Left ventricle myocardium inferior (tissue), 1 donor: ENCODE data around the gene PIK3C2B. TPM values are rescaled to one million over a fixed set of nuclear protein-coding genes. Genes with fewer than 3 reads are reported as not detected.

Experiments used
- DNase-seq: peaks from one replicate; pipeline ENCODE4 v3.0.0-alpha.2; 2020
- H3K27ac ChIP-seq: fragments of 200-600 bp; replicated peaks from 2 replicates; pipeline ENCODE4 v1.8.0; 2021
- H3K27me3 ChIP-seq: fragments of 200-600 bp; 2 replicates; pipeline ENCODE4 v1.8.0; 2021; ENCODE audit warnings: low read depth
- H3K36me3 ChIP-seq: fragments of 200-600 bp; 2 replicates; pipeline ENCODE4 v1.8.0; 2021
- H3K4me1 ChIP-seq: fragments of 200-600 bp; 2 replicates; pipeline ENCODE4 v1.8.0; 2021
- H3K4me3 ChIP-seq: fragments of 200-600 bp; 2 replicates; pipeline ENCODE4 v1.8.0; 2021; ENCODE audit warnings: mild to moderate bottlenecking, moderate library complexity
- H3K9me3 ChIP-seq: fragments of 200-600 bp; replicated peaks from 2 replicates; pipeline ENCODE4 v1.8.0; 2021
- intact Hi-C: fragments of 100-400 bp; cut with micrococcal nuclease; formaldehyde crosslinking; loops from one replicate; pipeline ENCODE4 v1.11.0; 2022
- total RNA-seq: library from RNA; stranded (reverse); fragmentation: NEBNext Ultra II Directional; extraction: Animal tissue kit (Norgen Biotek cat#: 25700); gene quantifications from one replicate; pipeline ENCODE4 v1.2.1, GENCODE V29; 2021
- TF ChIP-seq, protein P1 (sequence below): fragments of 200-600 bp; IDR thresholded peaks from 2 replicates; pipeline ENCODE4 v1.8.0; 2021; ENCODE audit warnings: antibody characterized with exemption, mild to moderate bottlenecking, borderline replicate concordance
- donor health status: DM: no; HTN: yes; CAD: no; lungs with severe emphysema.

Gene PIK3C2B
- total RNA-seq, 1 donor from 2014 or later: 18.5 TPM

DNA sequence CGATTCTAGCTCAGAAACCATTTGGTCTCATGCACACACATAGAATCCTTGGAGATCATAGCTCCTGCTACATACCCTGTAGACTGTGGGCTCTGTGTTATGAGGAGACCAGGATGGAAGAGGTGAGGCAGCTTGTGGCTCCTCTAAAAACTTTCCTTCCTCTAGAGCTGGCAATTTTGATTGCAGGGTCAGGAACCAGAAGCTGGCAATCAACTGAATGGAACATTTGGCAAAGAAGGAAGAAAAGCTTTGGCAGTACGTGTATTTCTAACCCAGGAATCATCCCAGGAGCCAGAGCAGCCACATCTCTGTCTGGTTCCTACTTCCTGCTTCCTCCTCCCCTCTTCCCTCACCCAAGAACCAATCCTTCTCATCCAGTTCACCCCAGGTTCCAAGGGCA is 15.7 kb downstream of the PIK3C2B start:
- H3K27ac ChIP-seq: peak overlapping the region; percentile 71
- no peak for DNase-seq
- no peaks in the 10 kb centered on the region for H3K36me3 ChIP-seq
- TF ChIP-seq, protein P1, sequence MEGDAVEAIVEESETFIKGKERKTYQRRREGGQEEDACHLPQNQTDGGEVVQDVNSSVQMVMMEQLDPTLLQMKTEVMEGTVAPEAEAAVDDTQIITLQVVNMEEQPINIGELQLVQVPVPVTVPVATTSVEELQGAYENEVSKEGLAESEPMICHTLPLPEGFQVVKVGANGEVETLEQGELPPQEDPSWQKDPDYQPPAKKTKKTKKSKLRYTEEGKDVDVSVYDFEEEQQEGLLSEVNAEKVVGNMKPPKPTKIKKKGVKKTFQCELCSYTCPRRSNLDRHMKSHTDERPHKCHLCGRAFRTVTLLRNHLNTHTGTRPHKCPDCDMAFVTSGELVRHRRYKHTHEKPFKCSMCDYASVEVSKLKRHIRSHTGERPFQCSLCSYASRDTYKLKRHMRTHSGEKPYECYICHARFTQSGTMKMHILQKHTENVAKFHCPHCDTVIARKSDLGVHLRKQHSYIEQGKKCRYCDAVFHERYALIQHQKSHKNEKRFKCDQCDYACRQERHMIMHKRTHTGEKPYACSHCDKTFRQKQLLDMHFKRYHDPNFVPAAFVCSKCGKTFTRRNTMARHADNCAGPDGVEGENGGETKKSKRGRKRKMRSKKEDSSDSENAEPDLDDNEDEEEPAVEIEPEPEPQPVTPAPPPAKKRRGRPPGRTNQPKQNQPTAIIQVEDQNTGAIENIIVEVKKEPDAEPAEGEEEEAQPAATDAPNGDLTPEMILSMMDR: no peak
- no peak overlapping the region for H3K4me3 ChIP-seq
- intact Hi-C loops: no loop called here
- H3K9me3 ChIP-seq: no peaks in the 10 kb centered on the region
- no peaks in the 10 kb centered on the region for H3K27me3 ChIP-seq
- H3K4me1 ChIP-seq: peaks cover 100% of the 10 kb centered on the region

DNA sequence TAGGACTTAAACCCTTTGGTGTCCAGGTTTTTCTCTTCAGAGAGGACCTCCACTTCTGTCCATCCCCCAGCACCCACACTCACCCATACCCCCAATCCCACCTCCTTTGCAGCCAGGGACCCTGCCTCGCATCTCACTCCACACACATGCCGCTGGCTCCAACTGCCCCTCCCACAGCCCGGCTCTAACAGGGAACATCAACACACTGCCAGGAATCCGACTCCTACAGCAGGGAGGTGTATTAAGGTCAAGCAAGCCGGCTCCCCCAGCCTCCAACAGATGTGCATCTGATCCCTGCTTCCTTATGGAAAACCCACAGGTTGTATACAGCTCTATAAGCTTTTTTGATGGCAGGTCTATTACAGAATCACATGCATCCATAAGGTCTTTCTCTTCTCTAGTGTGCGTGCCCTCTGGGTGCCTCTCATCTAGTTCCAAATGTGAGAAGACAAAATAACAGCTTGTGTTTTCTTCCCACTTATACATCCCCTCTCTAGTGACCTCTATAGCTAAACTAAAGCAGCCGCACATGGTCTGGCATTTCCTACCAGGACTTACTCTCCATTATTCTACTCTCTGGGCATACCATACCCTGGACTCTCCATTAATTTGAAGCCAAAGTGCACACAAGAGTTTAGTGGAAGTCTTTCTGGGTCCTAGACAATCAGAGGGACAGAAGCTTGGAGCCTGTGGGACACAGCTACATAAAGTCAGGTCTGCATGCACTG is 16.3 kb downstream of the PIK3C2B start:
- peak overlapping the region; percentile 71 for H3K27ac ChIP-seq

DNA sequence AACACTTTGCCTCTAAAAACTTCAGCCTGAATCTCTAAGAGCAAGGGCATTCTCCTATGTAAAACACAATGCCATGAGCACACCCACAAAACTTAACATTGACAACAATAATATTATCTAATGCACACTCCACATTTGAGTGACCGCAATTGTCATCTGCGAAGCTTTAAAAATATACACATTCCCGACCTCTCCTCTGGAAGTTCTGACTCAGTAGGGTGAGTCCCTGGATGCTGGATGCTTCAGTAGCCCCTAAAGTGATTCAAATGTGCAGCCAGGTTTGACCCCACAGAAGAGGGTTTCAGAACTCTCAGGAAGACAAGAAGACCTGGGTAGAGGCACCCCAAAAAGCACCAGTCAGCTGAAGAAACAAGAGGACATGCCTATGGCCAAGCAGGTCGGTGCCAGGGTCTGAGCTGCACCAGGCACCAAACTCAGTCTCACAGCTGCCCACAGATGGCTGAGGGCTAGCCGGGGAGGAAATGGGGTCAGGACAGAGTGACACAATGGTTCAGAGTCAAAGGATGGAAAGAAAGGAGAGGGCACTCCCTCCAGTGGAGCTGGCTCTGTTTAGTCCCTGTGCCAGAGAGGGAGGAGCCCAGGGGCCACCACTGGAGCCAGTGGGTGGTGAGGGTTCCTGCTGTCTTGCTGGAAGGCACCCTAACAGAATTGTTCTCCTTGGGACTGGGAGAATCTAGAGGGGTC is 17.4 kb downstream of the PIK3C2B start:
- Histone ChIP-seq H3K36me3 (no peaks in the 10 kb centered on the region), H3K4me1 (peaks cover 94% of the 10 kb centered on the region), H3K9me3 (no peaks in the 10 kb centered on the region), H3K27ac (peak overlapping the region; percentile 71), H3K27me3 (no peaks in the 10 kb centered on the region), H3K4me3 (no peak overlapping the region)
- no peak for DNase-seq
- intact Hi-C loops: no loop called here
- TF ChIP-seq, protein P1: no peak

More for the DNA sequence above, 16.3 kb downstream of the PIK3C2B start:
- no peaks in the 10 kb centered on the region for H3K36me3 ChIP-seq
- no peak overlapping the region for H3K4me3 ChIP-seq
- no peak for DNase-seq
- intact Hi-C loops: no loop called here
- H3K4me1 ChIP-seq: peaks cover 100% of the 10 kb centered on the region
- no peaks in the 10 kb centered on the region for H3K27me3 ChIP-seq
- no peaks in the 10 kb centered on the region for H3K9me3 ChIP-seq
- TF ChIP-seq, protein P1: no peak

DNA sequence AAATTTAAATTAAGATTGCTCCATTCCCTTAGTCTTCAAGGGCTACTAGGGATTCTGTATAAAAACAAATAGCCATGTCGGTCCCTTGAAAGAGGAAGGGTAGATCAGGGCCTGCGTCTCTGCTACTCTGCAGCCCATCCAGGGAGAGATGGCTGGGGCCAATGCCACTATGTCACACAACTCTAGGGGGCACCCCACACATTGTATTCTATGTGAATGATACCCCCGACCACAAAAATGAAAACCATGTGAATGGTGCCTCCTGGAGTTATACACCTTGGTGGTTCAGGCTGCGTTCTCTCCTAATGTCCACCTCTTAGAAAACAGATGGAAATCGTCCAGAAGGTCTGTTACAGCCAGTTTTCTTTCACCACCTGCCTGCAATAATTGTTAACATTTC is 18.0 kb downstream of the PIK3C2B start:
- H3K4me1 ChIP-seq: peaks cover 88% of the 10 kb centered on the region
- H3K27ac ChIP-seq: peak overlapping the region; percentile 71
- no peak overlapping the region for H3K4me3 ChIP-seq
- H3K27me3 ChIP-seq: no peaks in the 10 kb centered on the region
- TF ChIP-seq, protein P1: no peak
- H3K9me3 ChIP-seq: no peaks in the 10 kb centered on the region
- DNase-seq: no peak
- no peaks in the 10 kb centered on the region for H3K36me3 ChIP-seq
- intact Hi-C loops: no loop called here

DNA sequence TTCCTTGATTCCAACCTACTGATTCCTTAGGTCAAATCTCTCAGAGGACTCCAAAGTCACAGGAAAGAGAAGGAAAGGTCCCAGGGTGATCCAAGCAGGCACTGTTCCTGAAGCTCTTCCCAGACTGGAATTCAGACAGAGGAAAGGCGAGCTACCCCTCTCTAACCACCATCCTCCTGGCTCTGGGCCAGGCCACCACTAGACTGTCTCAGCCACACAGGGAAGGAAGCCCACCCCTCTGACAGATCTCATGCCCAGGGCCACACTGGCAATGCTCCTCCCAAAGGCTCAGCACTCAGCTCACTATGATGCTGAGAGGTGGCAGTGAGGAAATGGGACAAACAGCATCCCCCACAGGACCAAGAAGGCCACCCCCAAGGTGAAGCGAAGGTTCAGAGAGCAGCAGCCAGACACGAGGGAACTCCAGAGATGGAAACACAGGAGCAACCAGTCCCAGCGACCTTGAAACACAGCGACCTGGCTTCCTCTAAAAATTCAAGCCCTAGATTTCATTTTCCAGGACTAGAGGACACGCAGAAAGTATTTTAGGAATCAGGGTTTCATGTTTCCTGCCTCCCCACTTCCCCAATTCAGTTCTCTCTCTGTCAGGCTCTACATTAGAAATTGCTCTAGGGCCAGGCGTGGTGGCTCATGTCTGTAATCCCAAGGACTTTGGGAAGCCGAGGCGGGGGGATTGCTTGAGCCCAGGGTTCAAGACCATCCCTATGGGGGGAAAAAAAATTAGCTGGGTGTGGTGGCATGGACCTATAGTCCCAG is 18.8 kb downstream of the PIK3C2B start:
- TF ChIP-seq, protein P1: no peak
- peak overlapping the region; percentile 71 for H3K27ac ChIP-seq
- no peaks in the 10 kb centered on the region for H3K9me3 ChIP-seq
- H3K27me3 ChIP-seq: no peaks in the 10 kb centered on the region
- no peaks in the 10 kb centered on the region for H3K36me3 ChIP-seq
- no peak overlapping the region for H3K4me3 ChIP-seq
- H3K4me1 ChIP-seq: peaks cover 80% of the 10 kb centered on the region
- no peak for DNase-seq
- intact Hi-C loops: no loop called here
